ENCODE results near the gene SLC15A4.
"Not testable (repeated sequence)": the region's sequence is repeated elsewhere in the genome, so short reads cannot be mapped to it uniquely, and the experiment has no call there.

The SLC15A4 gene

DNA sequence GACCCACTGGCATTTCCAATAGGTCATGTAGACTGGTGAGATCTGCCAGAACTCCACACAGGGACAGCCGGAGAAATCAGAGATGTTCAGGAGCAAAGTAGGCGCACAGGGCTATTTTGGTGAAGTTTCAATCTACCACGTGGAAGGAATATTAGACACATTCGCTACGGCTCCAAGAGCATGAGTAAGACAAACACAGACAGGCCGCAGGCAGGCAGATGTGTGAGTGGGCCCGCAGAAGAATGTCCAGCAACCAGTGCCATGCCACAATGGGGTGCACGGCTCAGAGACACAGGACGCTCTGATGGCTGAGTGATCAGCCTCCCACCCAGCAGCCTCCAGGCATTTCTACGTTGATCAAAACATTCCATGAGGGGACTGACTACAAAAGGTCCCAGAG lies 10.4 kb downstream of the SLC15A4 start:
- DNase-seq = no peak

DNA sequence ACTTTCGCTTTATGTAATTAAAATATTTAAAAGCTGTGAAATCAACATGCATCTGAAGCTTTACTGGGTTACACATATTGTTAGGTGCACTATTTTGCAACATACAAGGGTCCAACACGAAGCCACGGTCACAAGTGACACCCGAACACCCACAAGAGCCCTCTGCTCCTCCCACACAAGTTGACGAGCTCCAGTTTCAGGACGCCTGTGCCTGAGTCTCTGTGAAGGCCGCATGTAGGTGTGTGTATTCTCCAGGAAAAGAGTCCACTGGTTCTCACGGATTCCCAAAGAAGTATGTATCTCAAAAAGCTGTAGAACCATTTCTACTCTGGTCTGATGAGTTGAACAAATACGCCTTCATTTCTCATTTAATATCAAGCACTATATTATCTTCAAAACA lies 12.0 kb downstream of the SLC15A4 start:
- DNase-seq = no peak

DNA sequence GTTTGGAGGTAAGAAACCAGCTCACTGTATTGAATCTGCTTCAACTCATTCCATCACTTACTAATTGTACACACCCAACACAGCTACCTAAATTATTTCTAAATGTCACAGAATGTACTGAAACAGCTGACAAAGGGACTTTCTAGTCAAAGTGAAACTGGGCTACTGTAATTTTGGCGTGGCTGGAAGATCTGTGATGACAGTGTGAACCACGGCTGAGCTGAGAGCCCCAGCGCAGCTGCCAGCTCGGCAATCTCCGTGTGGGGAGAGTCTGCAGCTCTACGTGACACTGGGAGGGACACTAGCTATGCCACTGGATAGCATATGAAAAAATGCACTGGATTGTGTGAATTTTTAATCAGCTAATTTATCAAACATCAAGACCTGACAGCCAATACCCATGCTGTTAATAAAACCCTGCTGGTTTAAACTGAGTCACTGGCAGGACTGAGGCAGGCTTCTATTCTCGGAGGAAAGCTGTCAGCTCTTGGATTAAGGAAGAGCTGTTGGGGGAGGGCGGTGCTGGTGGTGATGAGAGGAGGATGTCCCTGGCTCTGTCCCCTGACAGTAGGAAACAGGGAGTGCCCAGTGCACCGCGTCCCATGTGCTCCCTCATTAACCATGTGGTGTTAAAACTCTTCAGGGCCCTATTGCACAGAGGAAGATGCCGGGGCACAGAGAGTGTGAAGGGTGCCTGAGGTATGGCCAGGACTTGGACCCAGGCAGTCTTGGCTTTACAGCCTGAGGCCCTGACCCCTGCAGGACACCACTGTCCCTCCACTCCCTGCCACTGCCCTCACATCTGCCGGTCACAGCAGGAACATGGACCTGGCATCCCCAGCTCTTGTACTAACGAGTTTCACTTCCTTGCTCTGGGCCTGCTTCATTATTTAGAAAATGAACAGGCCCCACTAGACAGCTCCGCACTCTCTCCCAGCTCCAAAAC lies 13.3 kb downstream of the SLC15A4 start:
- DNase-seq = no peak

GRCh38 chr12:128808651-128809050 lies 15.1 kb downstream of the SLC15A4 start:
- DNase-seq = no peak

- no peak for DNase-seq
Observed at GRCh38 chr12:128807161-128807724, 16.5 kb downstream of the SLC15A4 start.

GRCh38 chr12:128806573-128806972 lies 17.2 kb downstream of the SLC15A4 start:
- no peak for DNase-seq

DNA sequence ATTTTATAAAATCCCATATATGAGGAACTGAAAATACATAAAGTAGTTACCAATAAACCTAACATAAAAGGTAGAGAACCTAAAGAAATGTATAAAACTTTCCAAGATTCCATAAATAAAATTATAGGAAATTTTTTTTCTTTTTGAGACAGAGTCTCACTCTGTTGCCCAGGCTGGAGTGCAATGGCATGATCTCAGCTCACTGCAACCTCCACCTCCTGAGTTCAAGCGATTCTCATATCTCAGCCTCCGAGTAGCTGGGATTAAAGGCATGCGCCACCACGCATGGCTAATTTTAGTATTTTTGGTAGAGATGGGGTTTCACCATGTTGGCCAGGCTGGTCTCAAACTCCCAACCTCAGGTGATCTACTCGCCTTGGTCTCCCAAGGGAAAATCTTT lies 18.4 kb downstream of the SLC15A4 start:
- not testable (repeated sequence) for DNase-seq

GRCh38 chr12:128804762-128805161 lies 19.0 kb downstream of the SLC15A4 start:
- no peak for DNase-seq

DNA sequence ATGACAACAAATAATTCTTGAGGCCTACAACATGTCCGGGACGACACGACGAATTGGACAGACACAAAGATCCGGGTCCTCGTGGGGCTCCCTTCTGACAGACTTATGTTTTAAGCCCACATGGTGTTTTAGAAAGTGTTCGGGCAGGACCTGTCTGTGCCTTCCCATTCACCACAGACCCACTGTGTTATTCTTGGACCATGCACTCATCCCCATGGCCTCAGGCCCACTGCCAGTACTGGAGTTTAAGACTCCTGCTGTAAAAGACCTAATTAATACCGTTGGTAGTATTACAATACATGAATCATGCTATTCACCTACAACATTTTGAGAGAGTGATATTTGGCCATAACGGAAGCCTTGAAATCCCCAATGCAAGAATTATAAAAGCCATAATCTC lies 20.0 kb downstream of the SLC15A4 start:
- DNase-seq = no peak

GRCh38 chr12:128802756-128803155 lies 21.0 kb downstream of the SLC15A4 start:
- no peak for DNase-seq

DNA sequence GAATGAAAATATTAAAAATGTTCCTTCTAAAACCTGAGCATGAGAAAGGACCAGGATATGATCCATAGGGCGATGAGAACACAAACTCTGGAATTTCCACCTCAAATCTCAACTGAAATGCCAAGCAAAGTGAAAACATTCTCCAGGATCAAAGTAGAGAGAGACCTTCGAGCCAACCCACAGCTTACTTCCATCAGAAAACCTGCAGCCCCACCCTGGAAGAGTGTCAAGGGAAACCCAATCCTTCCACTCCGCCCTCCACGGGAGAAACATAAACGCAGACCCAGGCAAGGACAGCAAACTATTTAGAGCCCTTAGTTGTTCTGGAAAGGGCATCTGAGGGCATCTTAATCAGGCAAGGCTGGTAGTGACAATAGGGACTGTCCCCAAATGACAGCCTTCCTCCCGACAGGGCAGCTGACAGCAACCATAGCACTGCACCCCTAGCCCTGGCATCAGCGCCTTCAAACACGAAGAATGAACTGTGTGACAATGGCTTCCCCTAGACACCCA lies 21.8 kb downstream of the SLC15A4 start:
- no peak for DNase-seq

DNA sequence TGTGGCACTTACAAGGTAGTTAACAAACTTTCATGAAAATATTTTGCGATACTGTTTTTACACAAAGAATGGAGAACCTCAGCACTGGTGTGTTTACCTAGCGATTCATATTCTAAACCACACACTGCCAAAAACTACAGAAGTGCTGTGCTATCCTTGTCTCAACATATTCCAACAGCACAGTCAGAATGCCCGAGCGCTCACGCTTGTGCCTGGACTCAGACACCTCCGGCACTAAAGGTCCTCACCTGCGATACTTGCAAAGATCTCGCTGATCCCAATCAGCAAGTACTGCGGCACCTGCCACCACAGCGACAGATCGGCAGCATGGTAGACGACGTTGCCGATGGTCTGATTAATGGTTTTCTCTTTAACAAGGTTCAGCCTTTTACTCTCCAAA lies 23.2 kb downstream of the SLC15A4 start:
- no peak for DNase-seq

GRCh38 chr12:128798571-128799341 lies 25.0 kb downstream of the SLC15A4 start:
- no peak for DNase-seq

DNA sequence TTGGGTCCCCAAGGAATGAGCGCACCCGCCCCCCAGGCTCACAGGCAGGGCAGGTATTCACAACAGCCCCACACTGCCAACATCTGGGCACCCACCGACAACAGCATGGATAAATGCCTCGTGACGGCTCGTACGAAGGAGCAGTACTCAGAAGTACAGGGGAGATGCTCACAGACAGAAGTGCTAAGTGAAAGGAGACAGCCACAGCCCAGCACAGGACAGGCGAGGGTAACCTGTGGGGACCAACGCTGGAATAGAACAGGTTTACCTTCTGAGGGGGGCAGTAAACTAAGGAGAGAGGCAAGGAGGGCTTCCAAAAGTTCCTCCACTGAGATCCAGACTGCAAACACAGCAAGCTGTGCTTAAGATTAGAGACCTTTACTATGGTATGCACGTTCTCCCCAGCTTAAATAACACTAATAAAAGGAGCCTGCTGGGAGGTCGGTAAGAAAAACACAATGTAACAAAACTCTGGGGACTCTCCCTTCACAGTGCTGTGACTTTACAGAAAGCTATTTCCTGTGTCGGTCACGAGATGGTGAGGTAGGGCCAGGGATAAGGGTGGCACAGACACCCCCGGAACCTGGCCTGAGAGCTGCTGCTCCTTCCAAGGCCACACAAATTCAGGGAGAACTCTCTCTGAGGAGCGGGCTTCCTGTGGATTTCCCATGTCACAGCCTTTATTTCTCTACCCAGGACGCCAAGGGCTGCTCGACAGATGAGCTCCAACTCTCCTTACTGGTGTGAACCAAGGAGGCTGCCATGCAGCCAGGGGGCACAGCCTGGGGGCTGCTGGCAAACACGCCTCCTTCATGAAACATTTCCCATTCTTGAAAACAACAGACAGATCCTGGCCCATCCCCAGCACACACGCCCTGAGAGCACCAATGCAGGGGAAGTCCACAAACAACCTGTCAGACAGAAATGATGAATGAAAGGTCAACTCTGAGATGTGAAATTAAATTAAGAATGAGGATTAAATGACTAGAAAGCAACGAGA lies 26.3 kb downstream of the SLC15A4 start:
- no peak for DNase-seq

DNA sequence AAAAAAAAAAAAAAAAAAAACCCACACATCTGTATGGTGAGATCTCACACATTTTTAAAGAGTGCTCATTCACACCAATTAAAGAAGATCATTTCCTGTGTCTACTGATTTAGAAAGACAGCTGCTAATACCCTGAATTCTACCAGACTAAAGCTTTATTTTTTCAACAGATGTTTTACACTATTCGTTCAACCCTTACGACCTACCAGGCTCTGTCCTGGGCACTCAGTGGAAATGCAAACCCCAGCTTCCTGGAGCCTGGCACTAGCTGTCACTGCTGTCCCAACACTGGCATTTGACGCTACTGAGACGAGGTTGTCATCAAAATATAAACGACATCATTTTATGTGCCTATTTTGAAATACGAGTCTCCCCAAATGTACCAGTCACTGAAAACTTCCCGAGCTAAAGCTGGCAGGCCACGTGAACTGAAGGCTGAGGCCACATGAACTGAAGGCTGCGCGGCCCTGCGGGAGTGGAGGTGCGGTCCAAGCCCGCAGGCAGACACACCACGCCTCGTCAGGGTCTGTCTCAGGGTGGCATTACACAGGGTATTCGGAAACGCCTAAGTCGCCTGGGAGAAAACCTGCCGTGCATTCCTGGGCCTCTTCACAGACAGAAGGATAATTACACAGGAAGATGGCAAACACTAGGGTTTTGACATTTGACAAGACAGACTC lies 27.2 kb downstream of the SLC15A4 start:
- no peak for DNase-seq

DNA sequence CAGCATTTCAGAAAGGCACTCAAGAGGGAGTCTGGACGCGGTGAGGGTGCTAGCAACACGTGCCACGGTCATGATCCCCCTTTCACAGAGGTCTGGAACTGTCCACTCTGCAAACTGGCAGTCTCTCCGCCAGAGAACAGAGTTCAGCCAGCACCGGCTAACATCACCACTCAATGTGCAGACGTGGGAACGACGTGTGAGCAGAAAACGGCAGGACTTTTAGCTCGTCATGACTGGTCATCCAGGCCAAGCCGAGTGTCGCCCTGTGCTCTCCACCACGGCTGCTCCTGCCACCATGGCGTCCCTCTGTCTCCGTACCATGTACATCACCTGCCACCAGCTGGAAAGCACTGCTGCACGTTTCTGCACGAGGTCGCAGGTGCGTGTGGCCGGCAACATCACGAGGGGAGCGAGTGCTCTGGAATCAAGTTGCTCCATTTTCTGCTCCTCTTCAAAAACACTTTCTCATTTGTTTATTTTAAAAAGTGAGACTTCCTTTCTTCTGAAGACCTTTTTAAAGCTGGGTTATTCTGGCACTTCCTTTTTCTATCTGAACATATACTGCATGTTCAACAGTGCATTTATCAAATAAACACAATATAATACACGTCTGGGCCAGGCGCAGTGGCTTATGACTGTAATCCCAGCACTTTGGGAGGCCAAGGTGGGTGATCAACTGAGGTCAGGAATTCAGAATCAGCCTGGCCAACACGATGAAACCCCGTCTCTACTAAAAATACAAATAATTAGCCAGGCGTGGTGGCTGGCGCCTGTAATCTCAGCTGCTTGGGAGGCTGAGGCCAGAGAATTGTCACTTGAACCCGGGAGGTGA lies 28.0 kb downstream of the SLC15A4 start:
- DNase-seq = no peak

DNA sequence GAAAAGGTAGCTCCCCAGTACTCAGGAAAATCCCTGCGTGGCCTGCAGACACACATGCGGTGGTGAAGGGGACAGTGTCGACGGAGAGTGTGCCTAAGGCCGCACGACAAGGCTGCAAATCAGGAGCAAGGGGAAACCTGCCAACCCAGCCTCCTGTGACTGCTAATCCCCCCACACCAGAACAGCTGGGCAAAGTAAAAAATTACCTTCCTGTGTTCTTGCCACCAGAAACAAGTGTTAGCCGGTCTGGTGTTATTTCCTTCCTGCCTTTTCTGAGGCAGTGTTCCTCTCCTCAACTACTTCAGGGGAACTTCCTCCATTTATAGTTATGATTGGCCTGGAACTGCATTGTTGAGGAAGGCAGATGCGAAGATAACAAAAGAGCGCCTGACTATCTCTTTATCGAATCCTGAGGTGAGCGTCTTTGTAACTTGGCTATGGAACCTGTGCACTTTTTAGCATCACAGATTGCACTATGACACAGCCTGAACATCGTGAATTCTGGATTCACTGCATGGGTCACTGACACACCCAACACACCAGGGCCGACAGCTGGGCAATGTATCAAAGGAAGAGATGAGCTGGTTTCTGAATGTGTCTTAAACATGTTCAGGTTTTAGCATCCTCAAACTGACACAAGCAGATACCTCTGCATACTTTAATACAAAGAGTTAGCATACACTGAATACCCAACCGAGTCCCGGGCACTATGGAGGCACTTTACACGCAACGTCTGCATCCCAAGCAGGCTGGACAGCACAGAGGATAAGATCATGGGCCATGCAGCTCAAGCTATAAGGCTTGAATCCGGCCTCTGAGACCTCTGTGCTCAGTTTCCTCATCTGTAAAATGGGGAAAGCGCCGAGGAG lies 28.9 kb downstream of the SLC15A4 start:
- no peak for DNase-seq

- no peak for DNase-seq
Observed at GRCh38 chr12:128793701-128794100, 30.1 kb downstream of the SLC15A4 start.

GRCh38 chr12:128792881-128793280 lies 30.9 kb downstream of the SLC15A4 start:
- no peak for DNase-seq

GRCh38 chr12:128792398-128792797 lies 31.4 kb downstream of the SLC15A4 start:
- no peak for DNase-seq

Measured in NCI-H1048 (cell line).